Esophagus muscularis mucosa (tissue), 3 donors: ENCODE data around the gene HPN.

Source experiments
- POLR2A ChIP-seq: fragments of 450-650 bp; IDR thresholded peaks from one replicate; pipeline ENCODE4 v1.6.1; 2017; ENCODE audit warnings: antibody characterized with exemption, moderate library complexity, mild to moderate bottlenecking, low read depth
- POLR2AphosphoS5 ChIP-seq, 2 donors: sonication (generic); formaldehyde crosslinking; IDR thresholded peaks; one replicate each; pipeline ENCODE4 v1.6.1; 2017; ENCODE audit warnings: antibody characterized with exemption in 2 of 2
- TF ChIP-seq, protein P1 (sequence below), 3 experiments: fragments of 200-600 bp in 2 of 3; fragments of 450-650 bp in 1 of 3; sonication (generic) in 2 of 3; IDR thresholded peaks; one replicate each; pipeline ENCODE4 v1.5.1; 2017 to 2019; ENCODE audit warnings: antibody characterized with exemption in 3 of 3, mild to moderate bottlenecking in 2 of 3, moderate library complexity in 1 of 3

DNA sequence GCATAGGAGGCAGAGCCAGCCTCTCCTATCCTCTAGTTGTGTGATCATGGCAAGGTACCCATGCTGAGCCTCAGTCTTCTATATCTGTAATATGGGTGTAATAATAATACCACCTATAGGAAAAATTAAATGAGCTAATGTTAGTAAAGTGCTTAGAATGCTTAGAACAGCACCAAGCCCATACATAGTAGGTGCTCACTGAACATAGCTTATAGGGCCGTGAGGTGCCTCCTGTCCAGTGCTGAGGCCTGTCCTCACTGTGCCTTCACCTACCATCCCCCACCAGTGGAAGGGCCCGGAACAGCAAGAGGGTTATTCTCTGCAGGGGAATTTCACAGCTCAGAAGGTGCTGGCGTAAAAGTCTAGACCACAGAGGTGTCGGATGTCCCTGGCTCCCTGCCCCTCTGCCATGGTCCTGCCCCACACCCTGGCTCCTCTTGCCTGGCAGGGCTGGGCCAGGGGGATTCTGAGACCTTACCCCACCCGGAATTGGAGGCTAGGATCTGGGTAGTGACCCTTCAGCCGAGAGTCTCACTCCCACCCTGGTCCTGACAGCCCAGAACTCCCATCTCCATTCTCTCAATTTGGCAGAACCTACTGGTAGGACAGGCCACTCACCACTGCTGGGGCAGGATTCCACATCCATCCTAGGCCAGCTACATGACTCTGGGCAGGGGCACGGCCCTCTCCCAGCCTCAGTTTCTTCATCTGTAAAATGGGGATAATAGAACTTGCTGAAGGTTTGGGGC lies 13.5 kb upstream of the HPN start:
- TF ChIP-seq, protein P1, sequence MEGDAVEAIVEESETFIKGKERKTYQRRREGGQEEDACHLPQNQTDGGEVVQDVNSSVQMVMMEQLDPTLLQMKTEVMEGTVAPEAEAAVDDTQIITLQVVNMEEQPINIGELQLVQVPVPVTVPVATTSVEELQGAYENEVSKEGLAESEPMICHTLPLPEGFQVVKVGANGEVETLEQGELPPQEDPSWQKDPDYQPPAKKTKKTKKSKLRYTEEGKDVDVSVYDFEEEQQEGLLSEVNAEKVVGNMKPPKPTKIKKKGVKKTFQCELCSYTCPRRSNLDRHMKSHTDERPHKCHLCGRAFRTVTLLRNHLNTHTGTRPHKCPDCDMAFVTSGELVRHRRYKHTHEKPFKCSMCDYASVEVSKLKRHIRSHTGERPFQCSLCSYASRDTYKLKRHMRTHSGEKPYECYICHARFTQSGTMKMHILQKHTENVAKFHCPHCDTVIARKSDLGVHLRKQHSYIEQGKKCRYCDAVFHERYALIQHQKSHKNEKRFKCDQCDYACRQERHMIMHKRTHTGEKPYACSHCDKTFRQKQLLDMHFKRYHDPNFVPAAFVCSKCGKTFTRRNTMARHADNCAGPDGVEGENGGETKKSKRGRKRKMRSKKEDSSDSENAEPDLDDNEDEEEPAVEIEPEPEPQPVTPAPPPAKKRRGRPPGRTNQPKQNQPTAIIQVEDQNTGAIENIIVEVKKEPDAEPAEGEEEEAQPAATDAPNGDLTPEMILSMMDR (IDR thresholded peaks at IDR 0.05): no peak
- no peak for TF ChIP-seq POLR2A
- TF ChIP-seq POLR2AphosphoS5 (IDR thresholded peaks at IDR 0.05): no peak
